Activated naive CD8-positive, alpha-beta T cell treated with anti-CD3 and anti-CD28 coated beads, Interleukin-2, amount 50 U/mL, for 24 hours (primary cell): ENCODE data around the gene IFIT1.
"Not testable (repeated sequence)": the region's sequence is repeated elsewhere in the genome, so short reads cannot be mapped to it uniquely, and the experiment has no call there.

Source experiments
- ATAC-seq: fragments of 150-1000 bp; cut with Tn5 transposase; one replicate; pipeline ENCODE4 v1.10.0; 2021
- DNase-seq: peaks from one replicate; pipeline ENCODE4 v3.0.0; 2021
- H3K27ac Mint-ChIP-seq: one replicate; pipeline ENCODE4 v1.8.0; 2021; ENCODE audit warnings: mild to moderate bottlenecking, mixed read lengths
- H3K27me3 Mint-ChIP-seq: one replicate; pipeline ENCODE4 v1.8.0; 2021; ENCODE audit warnings: mixed read lengths
- H3K36me3 Mint-ChIP-seq: one replicate; pipeline ENCODE4 v1.8.0; 2021; ENCODE audit warnings: low read depth, mixed read lengths
- H3K4me1 Mint-ChIP-seq: one replicate; pipeline ENCODE4 v1.8.0; 2021; ENCODE audit warnings: mixed read lengths
- H3K4me3 Mint-ChIP-seq: one replicate; pipeline ENCODE4 v1.8.0; 2021; ENCODE audit warnings: mild to moderate bottlenecking, moderate library complexity, mixed read lengths
- H3K9me3 Mint-ChIP-seq: one replicate; pipeline ENCODE4 v1.8.0; 2021; ENCODE audit warnings: mixed read lengths

Gene IFIT1

GRCh38 chr10:89391907-89392756 is at the start of gene IFIT1:
TSS of gene IFIT1 (plus strand) at chr10:89392623. CDS start at chr10:89392713, 90 bp downstream.
- Mint-ChIP-seq H3K4me1 (peaks cover 37% of the 10 kb centered on the region), H3K4me3 (peak within 1 kb of the TSS; percentile 81), H3K36me3 (peaks cover 5% of the 10 kb centered on the region), H3K27ac (peak within 1 kb of the TSS; percentile 87), H3K27me3 (no peaks in the 10 kb centered on the region), H3K9me3 (no peaks in the 10 kb centered on the region)
- peak; percentile 23 for DNase-seq
- peak; percentile 81 for ATAC-seq

GRCh38 chr10:89343089-89343767 is 49.2 kb upstream of the IFIT1 start:
- peaks cover 18% of the 10 kb centered on the region for H3K36me3 Mint-ChIP-seq
- DNase-seq: no peak
- no peak for ATAC-seq
- no peak overlapping the region for H3K27ac Mint-ChIP-seq
- H3K9me3 Mint-ChIP-seq: no peaks in the 10 kb centered on the region
- peaks cover 10% of the 10 kb centered on the region for H3K4me1 Mint-ChIP-seq
- peaks cover 2% of the 10 kb centered on the region for H3K27me3 Mint-ChIP-seq
- H3K4me3 Mint-ChIP-seq: no peak overlapping the region

GRCh38 chr10:89344156-89344555 is 48.3 kb upstream of the IFIT1 start:
- H3K27ac Mint-ChIP-seq: no peak overlapping the region
- H3K4me3 Mint-ChIP-seq: no peak overlapping the region
- H3K36me3 Mint-ChIP-seq: peaks cover 10% of the 10 kb centered on the region
- peaks cover 11% of the 10 kb centered on the region for H3K4me1 Mint-ChIP-seq
- H3K27me3 Mint-ChIP-seq: peaks cover 2% of the 10 kb centered on the region
- no peak for DNase-seq
- H3K9me3 Mint-ChIP-seq: no peaks in the 10 kb centered on the region
- no peak for ATAC-seq

GRCh38 chr10:89345367-89346000 is 46.9 kb upstream of the IFIT1 start:
- no peak for ATAC-seq
- H3K9me3 Mint-ChIP-seq: no peaks in the 10 kb centered on the region
- no peak for DNase-seq
- H3K27me3 Mint-ChIP-seq: peaks cover 9% of the 10 kb centered on the region
- no peak overlapping the region for H3K27ac Mint-ChIP-seq
- H3K4me3 Mint-ChIP-seq: no peak overlapping the region
- peaks cover 3% of the 10 kb centered on the region for H3K36me3 Mint-ChIP-seq
- H3K4me1 Mint-ChIP-seq: peaks cover 14% of the 10 kb centered on the region

- peaks cover 9% of the 10 kb centered on the region for H3K27me3 Mint-ChIP-seq
- H3K4me3 Mint-ChIP-seq: no peak overlapping the region
- no peak for DNase-seq
These were observed 45.8 kb upstream of the IFIT1 start for GRCh38 chr10:89346405-89347254.

GRCh38 chr10:89347701-89348457 is 44.5 kb upstream of the IFIT1 start:
- Mint-ChIP-seq H3K4me3 (no peak overlapping the region), H3K9me3 (no peaks in the 10 kb centered on the region), H3K27me3 (peaks cover 12% of the 10 kb centered on the region), H3K27ac (no peak overlapping the region), H3K36me3 (no peaks in the 10 kb centered on the region), H3K4me1 (peaks cover 31% of the 10 kb centered on the region)
- ATAC-seq: no peak
- DNase-seq: no peak

More at GRCh38 chr10:89346405-89347254, 45.8 kb upstream of the IFIT1 start:
- Mint-ChIP-seq H3K4me1 (peaks cover 23% of the 10 kb centered on the region), H3K27ac (no peak overlapping the region), H3K9me3 (no peaks in the 10 kb centered on the region), H3K36me3 (no peaks in the 10 kb centered on the region)
- no peak for ATAC-seq

- Mint-ChIP-seq H3K36me3 (no peaks in the 10 kb centered on the region), H3K27me3 (peaks cover 12% of the 10 kb centered on the region), H3K9me3 (no peaks in the 10 kb centered on the region), H3K27ac (no peak overlapping the region), H3K4me3 (no peak overlapping the region), H3K4me1 (peaks cover 31% of the 10 kb centered on the region)
- ATAC-seq (no peak), DNase-seq (no peak)
These were observed 43.9 kb upstream of the IFIT1 start for GRCh38 chr10:89348481-89348880.

- Mint-ChIP-seq H3K4me3 (no peak overlapping the region), H3K27ac (no peak overlapping the region), H3K36me3 (no peaks in the 10 kb centered on the region), H3K4me1 (peaks cover 31% of the 10 kb centered on the region), H3K27me3 (peaks cover 14% of the 10 kb centered on the region), H3K9me3 (peaks cover 3% of the 10 kb centered on the region)
- DNase-seq (no peak), ATAC-seq (no peak)
These were observed 43.4 kb upstream of the IFIT1 start for GRCh38 chr10:89348975-89349374.

GRCh38 chr10:89350631-89351315 is 41.6 kb upstream of the IFIT1 start:
- H3K36me3 Mint-ChIP-seq, ATAC-seq, DNase-seq, H3K4me3 Mint-ChIP-seq, H3K27ac Mint-ChIP-seq, H3K9me3 Mint-ChIP-seq: not testable (repeated sequence)
- H3K4me1 Mint-ChIP-seq: peaks cover 31% of the 10 kb centered on the region
- peaks cover 17% of the 10 kb centered on the region for H3K27me3 Mint-ChIP-seq

GRCh38 chr10:89351412-89351779 is 41.0 kb upstream of the IFIT1 start:
- DNase-seq (no peak), ATAC-seq (peak; percentile 49)
- H3K4me1 Mint-ChIP-seq: peaks cover 31% of the 10 kb centered on the region
- no peaks in the 10 kb centered on the region for H3K36me3 Mint-ChIP-seq
- H3K27me3 Mint-ChIP-seq: peaks cover 17% of the 10 kb centered on the region
- no peak overlapping the region for H3K27ac Mint-ChIP-seq
- peaks cover 5% of the 10 kb centered on the region for H3K9me3 Mint-ChIP-seq
- H3K4me3 Mint-ChIP-seq: no peak overlapping the region

- Mint-ChIP-seq H3K27ac (no peak overlapping the region), H3K36me3 (no peaks in the 10 kb centered on the region), H3K9me3 (peaks cover 5% of the 10 kb centered on the region), H3K4me3 (no peak overlapping the region), H3K4me1 (peaks cover 28% of the 10 kb centered on the region), H3K27me3 (peaks cover 17% of the 10 kb centered on the region)
- DNase-seq: no peak
- no peak for ATAC-seq
These were observed 40.4 kb upstream of the IFIT1 start for GRCh38 chr10:89351780-89352597.

GRCh38 chr10:89352802-89353201 is 39.6 kb upstream of the IFIT1 start:
- Mint-ChIP-seq H3K4me1 (peaks cover 25% of the 10 kb centered on the region), H3K27me3 (peaks cover 17% of the 10 kb centered on the region), H3K27ac (no peak overlapping the region), H3K9me3 (peaks cover 5% of the 10 kb centered on the region), H3K4me3 (no peak overlapping the region), H3K36me3 (no peaks in the 10 kb centered on the region)
- no peak for ATAC-seq
- no peak for DNase-seq
